ENCODE results near the gene SPIRE1.

DNA sequence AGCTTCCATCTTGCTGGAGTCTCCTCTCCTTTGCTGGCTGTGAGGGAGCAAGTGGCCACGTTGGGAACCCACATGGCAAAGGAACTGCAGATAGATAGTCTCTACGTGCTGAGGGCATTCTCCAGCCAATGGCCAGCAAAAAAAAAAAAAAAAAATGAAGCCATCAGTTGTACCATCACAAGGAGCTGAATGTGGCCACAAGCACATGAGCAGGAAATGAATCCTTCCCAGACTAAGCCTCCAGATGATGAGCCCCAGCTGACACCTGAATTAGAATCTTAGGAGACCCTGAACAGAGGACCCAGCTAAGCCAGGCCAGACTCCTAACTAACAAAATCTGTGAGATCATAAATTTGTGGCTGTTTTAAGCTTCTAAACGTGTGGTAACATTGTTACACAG, 57.9 kb downstream of the SPIRE1 start:
- TF ChIP-seq POLR2AphosphoS5 (IDR thresholded peaks at IDR 0.05): no peak
- TF ChIP-seq, protein P1, sequence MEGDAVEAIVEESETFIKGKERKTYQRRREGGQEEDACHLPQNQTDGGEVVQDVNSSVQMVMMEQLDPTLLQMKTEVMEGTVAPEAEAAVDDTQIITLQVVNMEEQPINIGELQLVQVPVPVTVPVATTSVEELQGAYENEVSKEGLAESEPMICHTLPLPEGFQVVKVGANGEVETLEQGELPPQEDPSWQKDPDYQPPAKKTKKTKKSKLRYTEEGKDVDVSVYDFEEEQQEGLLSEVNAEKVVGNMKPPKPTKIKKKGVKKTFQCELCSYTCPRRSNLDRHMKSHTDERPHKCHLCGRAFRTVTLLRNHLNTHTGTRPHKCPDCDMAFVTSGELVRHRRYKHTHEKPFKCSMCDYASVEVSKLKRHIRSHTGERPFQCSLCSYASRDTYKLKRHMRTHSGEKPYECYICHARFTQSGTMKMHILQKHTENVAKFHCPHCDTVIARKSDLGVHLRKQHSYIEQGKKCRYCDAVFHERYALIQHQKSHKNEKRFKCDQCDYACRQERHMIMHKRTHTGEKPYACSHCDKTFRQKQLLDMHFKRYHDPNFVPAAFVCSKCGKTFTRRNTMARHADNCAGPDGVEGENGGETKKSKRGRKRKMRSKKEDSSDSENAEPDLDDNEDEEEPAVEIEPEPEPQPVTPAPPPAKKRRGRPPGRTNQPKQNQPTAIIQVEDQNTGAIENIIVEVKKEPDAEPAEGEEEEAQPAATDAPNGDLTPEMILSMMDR (IDR thresholded peaks at IDR 0.05): no peak

Data from prostate gland (tissue), 2 donors.